Adrenal gland (tissue), 5 donors: ENCODE measurements around the gene AURKB.

Experiments used
- CTCF ChIP-seq, 6 experiments: fragments of 450-650 bp in 4 of 6; fragments of 200-600 bp in 2 of 6; sonication (generic) in 1 of 6; IDR thresholded peaks; 1 replicate in 5 of 6; 2 replicates in 1 of 6; pipeline versions ENCODE4 v1.5.1 to v1.8.0; 2016 to 2021; ENCODE audit warnings: antibody characterized with exemption in 6 of 6, mild to moderate bottlenecking in 2 of 6, moderate library complexity in 1 of 6
- POLR2A ChIP-seq, 2 donors: fragments of 450-650 bp; IDR thresholded peaks; one replicate each; pipeline ENCODE4 v1.6.1; 2017; ENCODE audit warnings: antibody characterized with exemption in 2 of 2, mild to moderate bottlenecking in 2 of 2, moderate library complexity in 1 of 2
- donor health status: DM: no; HTN: no; CAD: no.

GRCh38 chr17:8190506-8190905 lies 19.9 kb downstream of the AURKB start:
- TF ChIP-seq CTCF (IDR thresholded peaks at IDR 0.05) (no peak), POLR2A (IDR thresholded peaks at IDR 0.05) (no peak)
